Smooth muscle cell (in vitro differentiated cells): ENCODE measurements around the gene SGPL1. TPM values are rescaled to one million over a fixed set of nuclear protein-coding genes. Genes with fewer than 3 reads are reported as not detected.

ENCODE experiments used
- DNase-seq: peaks from one replicate; lab custom pipeline; 2025; ENCODE audit not compliant: unreplicated experiment; lab: John Stamatoyannopoulos, UW
- H2AFZ ChIP-seq: fragments of 200-600 bp; sonication (generic); 2 replicates; pipeline ENCODE4 v1.6.0; 2016; ENCODE audit warnings: antibody characterized with exemption, low read depth, mild to moderate bottlenecking
- H3F3A ChIP-seq: fragments of 200-600 bp; sonication (generic); 2 replicates; pipeline ENCODE4 v1.6.0; 2017; ENCODE audit warnings: antibody characterized with exemption, low read depth
- H3K27ac ChIP-seq: fragments of 200-600 bp; sonication (generic); 2 replicates; pipeline ENCODE4 v1.5.1; 2016; ENCODE audit warnings: low read depth, mild to moderate bottlenecking
- H3K27me3 ChIP-seq: fragments of 200-600 bp; sonication (generic); 2 replicates; pipeline ENCODE4 v1.6.1; 2016; ENCODE audit warnings: low read depth, mild to moderate bottlenecking
- H3K36me3 ChIP-seq: fragments of 200-600 bp; sonication (generic); 2 replicates; pipeline ENCODE4 v1.5.1; 2016; ENCODE audit warnings: low read depth
- H3K4me1 ChIP-seq: fragments of 200-600 bp; sonication (generic); 2 replicates; pipeline ENCODE4 v1.5.1; 2016; ENCODE audit warnings: low read depth
- H3K4me2 ChIP-seq: fragments of 200-600 bp; sonication (generic); 2 replicates; pipeline ENCODE4 v1.6.0; 2016; ENCODE audit warnings: mild to moderate bottlenecking
- H3K4me3 ChIP-seq: fragments of 200-600 bp; sonication (generic); 2 replicates; pipeline ENCODE4 v1.5.1; 2016; ENCODE audit warnings: mild to moderate bottlenecking
- H3K79me2 ChIP-seq: fragments of 200-600 bp; sonication (generic); 2 replicates; pipeline ENCODE4 v1.6.0; 2016; ENCODE audit warnings: low read depth, mild to moderate bottlenecking
- H3K9ac ChIP-seq: fragments of 200-600 bp; sonication (generic); 2 replicates; pipeline ENCODE4 v1.6.0; 2016; ENCODE audit warnings: low read depth
- H3K9me3 ChIP-seq: fragments of 200-600 bp; sonication (generic); replicated peaks from 2 replicates; pipeline ENCODE4 v1.5.1; 2016; ENCODE audit warnings: low read depth
- H4K20me1 ChIP-seq: fragments of 200-600 bp; sonication (generic); 2 replicates; pipeline ENCODE4 v1.6.0; 2016; ENCODE audit warnings: low read depth
- CTCF ChIP-seq: fragments of 200-600 bp; sonication (generic); IDR thresholded peaks from 2 replicates; pipeline ENCODE4 v1.5.1; 2017; ENCODE audit warnings: borderline replicate concordance, mild to moderate bottlenecking, antibody characterized with exemption; ENCODE audit not compliant: insufficient read depth, poor library complexity, severe bottlenecking
- WGBS: methylation state at CpG from one replicate; pipeline ENCODE4 v1.1.7; 2016; ENCODE audit warnings: low lambda C conversion rate; 5-methylcytosine and 5-hydroxymethylcytosine counted together
- polyA plus RNA-seq: library from polyadenylated mRNA; unstranded; fragments of >200 nt; fragmentation: Nextera tagmentation; extraction: Ambion mirVana; gene quantifications from 2 replicates; pipeline ENCODE4 v1.2.1, GENCODE V29; 2016
- total RNA-seq: library from RNA; depleted of rRNA; stranded (reverse); fragments of >200 nt; gene quantifications from 2 replicates; pipeline ENCODE4 v1.2.3, GENCODE V29; 2014

Gene SGPL1
- total and polyA plus RNA-seq, 2 experiments from 2014 or later: 20.0 to 41.1 TPM

GRCh38 chr10:70828923-70829322 is 13.2 kb downstream of the SGPL1 start:
- H3F3A ChIP-seq: peaks cover 62% of the 10 kb centered on the region
- H3K4me2 ChIP-seq: peak overlapping the region; percentile 69
- H3K27ac ChIP-seq: peak overlapping the region; percentile 97
- TF ChIP-seq CTCF: no peak
- peaks cover 71% of the 10 kb centered on the region for H3K79me2 ChIP-seq
- H3K4me1 ChIP-seq: peaks cover 68% of the 10 kb centered on the region
- H3K27me3 ChIP-seq: no peaks in the 10 kb centered on the region
- no peak overlapping the region for H2AFZ ChIP-seq
- H3K36me3 ChIP-seq: no peaks in the 10 kb centered on the region
- WGBS: 51% methylated on average over 4 of the region's 4 CpGs
- no peaks in the 10 kb centered on the region for H4K20me1 ChIP-seq
- peak overlapping the region; percentile 25 for H3K9ac ChIP-seq
- H3K4me3 ChIP-seq: no peak overlapping the region
- H3K9me3 ChIP-seq: no peaks in the 10 kb centered on the region
- no peak for DNase-seq

GRCh38 chr10:70829543-70829942 is 13.8 kb downstream of the SGPL1 start:
- Histone ChIP-seq H3K9ac (peak overlapping the region; percentile 25), H3K27ac (peak overlapping the region; percentile 97), H3K9me3 (no peaks in the 10 kb centered on the region), H3K79me2 (peaks cover 65% of the 10 kb centered on the region), H4K20me1 (no peaks in the 10 kb centered on the region), H3K36me3 (no peaks in the 10 kb centered on the region), H3K4me2 (peak overlapping the region; percentile 69), H3K4me1 (peaks cover 71% of the 10 kb centered on the region), H3F3A (peaks cover 69% of the 10 kb centered on the region), H3K4me3 (no peak overlapping the region), H2AFZ (no peak overlapping the region), H3K27me3 (no peaks in the 10 kb centered on the region)
- no peak for DNase-seq
- TF ChIP-seq CTCF: no peak
- WGBS: 35% methylated on average over 5 of the region's 5 CpGs

- Histone ChIP-seq H3K4me2 (peak overlapping the region; percentile 69), H3K4me3 (no peak overlapping the region), H3K79me2 (peaks cover 60% of the 10 kb centered on the region), H3K9me3 (no peaks in the 10 kb centered on the region), H4K20me1 (no peaks in the 10 kb centered on the region), H3K4me1 (peaks cover 71% of the 10 kb centered on the region), H3K27me3 (no peaks in the 10 kb centered on the region), H3K36me3 (no peaks in the 10 kb centered on the region), H3K27ac (peak overlapping the region; percentile 97), H2AFZ (no peak overlapping the region), H3F3A (peaks cover 75% of the 10 kb centered on the region), H3K9ac (peak overlapping the region; percentile 19)
- DNase-seq: no peak
- WGBS: 39% methylated on average over 3 of the region's 3 CpGs
- TF ChIP-seq CTCF: no peak
Measured at GRCh38 chr10:70830164-70830563, 14.4 kb downstream of the SGPL1 start.

- no peak overlapping the region for H3K4me3 ChIP-seq
- peaks cover 63% of the 10 kb centered on the region for H3K4me1 ChIP-seq
- H3K27ac ChIP-seq: peak overlapping the region; percentile 97
- H3K9ac ChIP-seq: peak overlapping the region; percentile 53
- H3K27me3 ChIP-seq: no peaks in the 10 kb centered on the region
- 6% methylated on average over 3 of the region's 3 CpGs for WGBS
- peaks cover 55% of the 10 kb centered on the region for H3K79me2 ChIP-seq
- peak overlapping the region; percentile 69 for H3K4me2 ChIP-seq
- H3K9me3 ChIP-seq: no peaks in the 10 kb centered on the region
- H3K36me3 ChIP-seq: no peaks in the 10 kb centered on the region
- peaks cover 79% of the 10 kb centered on the region for H3F3A ChIP-seq
- H2AFZ ChIP-seq: no peak overlapping the region
- DNase-seq: no peak
- no peak for TF ChIP-seq CTCF
- no peaks in the 10 kb centered on the region for H4K20me1 ChIP-seq
Measured at GRCh38 chr10:70832221-70832620, 16.5 kb downstream of the SGPL1 start.
